ENCODE data around the gene TPX2. TPM values are rescaled to one million over a fixed set of nuclear protein-coding genes. Genes with fewer than 3 reads are reported as not detected.

TPX2 gene
- total RNA-seq, 4 donors from 2014 or later, result 0.12 to 32.4 (median 0.59) TPM; not detected in 1

- intact Hi-C loops (cut with DNase I; ENCODE audit: low total_unique reads), result no loop called here
- Histone ChIP-seq H3K27ac (no peak overlapping the region), H3K4me3 (no peak overlapping the region), H3K27me3 (no peaks in the 10 kb centered on the region), H3K4me1 (no peaks in the 10 kb centered on the region), H3K36me3 (no peaks in the 10 kb centered on the region), H3K9me3 (no peaks in the 10 kb centered on the region)
- DNase-seq, result no peak
- TF ChIP-seq POLR2A (IDR thresholded peaks at IDR 0.05) (no peak), CTCF (IDR thresholded peaks at IDR 0.05) (no peak)
Measured at GRCh38 chr20:31769681-31770080, 30.6 kb downstream of the TPX2 start.

GRCh38 chr20:31770243-31770642, 31.2 kb downstream of the TPX2 start:
- Histone ChIP-seq H3K4me3 (no peak overlapping the region), H3K9me3 (no peaks in the 10 kb centered on the region), H3K4me1 (no peaks in the 10 kb centered on the region), H3K36me3 (no peaks in the 10 kb centered on the region), H3K27me3 (no peaks in the 10 kb centered on the region), H3K27ac (no peak overlapping the region)
- intact Hi-C loops (cut with DNase I; ENCODE audit: low total_unique reads), result no loop called here
- no peak for DNase-seq
- TF ChIP-seq POLR2A (IDR thresholded peaks at IDR 0.05), result no peak
- TF ChIP-seq CTCF (IDR thresholded peaks at IDR 0.05), result no peak

GRCh38 chr20:31774408-31774807, 35.3 kb downstream of the TPX2 start:
- H3K27me3 ChIP-seq, result no peaks in the 10 kb centered on the region
- intact Hi-C loops (cut with DNase I; ENCODE audit: low total_unique reads), result no loop called here
- H3K9me3 ChIP-seq, result no peaks in the 10 kb centered on the region
- H3K4me1 ChIP-seq, result no peaks in the 10 kb centered on the region
- H3K27ac ChIP-seq, result no peak overlapping the region
- no peaks in the 10 kb centered on the region for H3K36me3 ChIP-seq
- DNase-seq, result no peak
- TF ChIP-seq POLR2A (IDR thresholded peaks at IDR 0.05), result no peak
- H3K4me3 ChIP-seq, result no peak overlapping the region

- Histone ChIP-seq H3K4me3 (no peak overlapping the region), H3K4me1 (no peaks in the 10 kb centered on the region), H3K27ac (no peak overlapping the region), H3K27me3 (no peaks in the 10 kb centered on the region), H3K36me3 (no peaks in the 10 kb centered on the region), H3K9me3 (no peaks in the 10 kb centered on the region)
- intact Hi-C loops (cut with DNase I; ENCODE audit: low total_unique reads), result no loop called here
- no peak for DNase-seq
- TF ChIP-seq CTCF (IDR thresholded peaks at IDR 0.05) (no peak), POLR2A (IDR thresholded peaks at IDR 0.05) (no peak)
Measured at GRCh38 chr20:31780839-31781238, 41.7 kb downstream of the TPX2 start.

GRCh38 chr20:31781945-31782344, 42.9 kb downstream of the TPX2 start:
- H3K4me3 ChIP-seq, result no peak overlapping the region
- no peaks in the 10 kb centered on the region for H3K4me1 ChIP-seq
- DNase-seq, result no peak
- no peaks in the 10 kb centered on the region for H3K27me3 ChIP-seq
- H3K36me3 ChIP-seq, result no peaks in the 10 kb centered on the region
- TF ChIP-seq POLR2A (IDR thresholded peaks at IDR 0.05), result no peak
- TF ChIP-seq CTCF (IDR thresholded peaks at IDR 0.05), result no peak
- H3K27ac ChIP-seq, result no peak overlapping the region
- intact Hi-C loops (cut with DNase I; ENCODE audit: low total_unique reads), result no loop called here
- no peaks in the 10 kb centered on the region for H3K9me3 ChIP-seq
